Keratinocyte (primary cell): Measurements from ENCODE around the gene CCDC61. TPM values are rescaled to one million over a fixed set of nuclear protein-coding genes. Genes with fewer than 3 reads are reported as not detected.

Experiments
- DNase-seq: peaks from one replicate; pipeline ENCODE4 v3.0.0-alpha.2; 2011; ENCODE audit warnings: low read depth, missing footprints, low spot score
- FAIRE-seq: peaks from 2 replicates; lab custom pipeline; 2011; peaks lifted over from hg19 to GRCh38; lab: Jason Lieb, UNC
- H2AFZ ChIP-seq: 2 replicates; pipeline ENCODE4 v1.6.0; 2012; ENCODE audit warnings: low read length, control low read depth, inconsistent platforms; ENCODE audit not compliant: control insufficient read depth
- H3K27ac ChIP-seq: 2 replicates; pipeline ENCODE4 v1.5.1; 2011; ENCODE audit warnings: low read length; ENCODE audit not compliant: control insufficient read depth, insufficient read depth
- H3K27me3 ChIP-seq: 3 replicates; pipeline ENCODE4 v1.6.0; 2011; ENCODE audit warnings: low read length; ENCODE audit not compliant: control insufficient read depth, insufficient read depth; ENCODE audit errors: extremely low read depth
- H3K36me3 ChIP-seq, 2 experiments: 2 replicates in 1 of 2; 3 replicates in 1 of 2; pipeline ENCODE4 v1.5.1; 2011; ENCODE audit warnings: low read length in 2 of 2, mild to moderate bottlenecking in 1 of 2; ENCODE audit not compliant: control insufficient read depth in 2 of 2, insufficient read depth in 2 of 2; ENCODE audit errors: extremely low read depth in 1 of 2
- H3K4me1 ChIP-seq: 3 replicates; pipeline ENCODE4 v1.5.1; 2011; ENCODE audit warnings: low read length; ENCODE audit not compliant: control insufficient read depth, insufficient read depth; ENCODE audit errors: extremely low read depth
- H3K4me2 ChIP-seq: 3 replicates; pipeline ENCODE4 v1.6.0; 2011; ENCODE audit warnings: low read depth, low read length; ENCODE audit not compliant: control insufficient read depth, insufficient read depth; ENCODE audit errors: extremely low read depth
- H3K4me3 ChIP-seq, 3 experiments: fragments of 200-600 bp in 1 of 3; sonication (generic) in 1 of 3; 2 replicates in 2 of 3; 3 replicates in 1 of 3; pipeline ENCODE4 v1.5.1; 2011 to 2016; ENCODE audit warnings: low read length in 3 of 3, mild to moderate bottlenecking in 3 of 3, control low read depth in 2 of 3, inconsistent platforms in 1 of 3, low read depth in 1 of 3, mixed read lengths in 1 of 3, mixed run types in 1 of 3, moderate library complexity in 1 of 3; ENCODE audit not compliant: control insufficient read depth in 2 of 3, insufficient read depth in 2 of 3; ENCODE audit errors: extremely low read depth in 1 of 3
- H3K79me2 ChIP-seq: 2 replicates; pipeline ENCODE4 v1.6.0; 2012; ENCODE audit warnings: low read length; ENCODE audit not compliant: control insufficient read depth, insufficient read depth
- H3K9ac ChIP-seq: 3 replicates; pipeline ENCODE4 v1.6.0; 2011; ENCODE audit warnings: low read length; ENCODE audit not compliant: control insufficient read depth, insufficient read depth; ENCODE audit errors: extremely low read depth
- H3K9me1 ChIP-seq: 3 replicates; pipeline ENCODE4 v1.6.0; 2011; ENCODE audit warnings: low read length; ENCODE audit not compliant: control insufficient read depth, insufficient read depth; ENCODE audit errors: extremely low read depth
- H3K9me3 ChIP-seq: 2 replicates; pipeline ENCODE4 v1.5.1; 2012; ENCODE audit warnings: low read depth, low read length; ENCODE audit not compliant: control insufficient read depth
- H4K20me1 ChIP-seq: 3 replicates; pipeline ENCODE4 v1.6.0; 2011; ENCODE audit warnings: low read length; ENCODE audit not compliant: control insufficient read depth, insufficient read depth; ENCODE audit errors: extremely low read depth
- EZH2 ChIP-seq: IDR thresholded peaks from one replicate; pipeline ENCODE4 v1.6.1; 2012; ENCODE audit warnings: inconsistent platforms, mild to moderate bottlenecking, low read length, moderate library complexity
- dilution Hi-C: fragments of 300-500 bp; cut with MboI; formaldehyde crosslinking; loops from one replicate; pipeline ENCODE4 v1.7.0; 2020; ENCODE audit warnings: low sequenced_read_pairs; ENCODE audit not compliant: extremely low pct_ligation_motif_present
- polyA plus RNA-seq, 5 experiments: library from polyadenylated mRNA; depleted of rRNA in 3 of 5; stranded (reverse) in 3 of 5; stranded (forward) in 1 of 5; unstranded in 1 of 5; fragments of >200 nt; gene quantifications; 1 replicate in 1 of 5; 2 replicates in 3 of 5; 3 replicates in 1 of 5; pipeline versions ENCODE4 v1.2.1 to v1.2.3, GENCODE V29; 2011 to 2012; ENCODE audit warnings: missing spikeins in 2 of 5, low read depth in 1 of 5, low replicate concordance in 1 of 5
- TF ChIP-seq, protein P1 (sequence below), 3 experiments: IDR thresholded peaks in 1 of 3; conservative IDR thresholded peaks in 1 of 3; optimal IDR thresholded peaks in 1 of 3; 2 replicates in 2 of 3; 3 replicates in 1 of 3; pipeline versions ENCODE3 to v1.5.1; 2011; ENCODE audit warnings: low read length in 3 of 3, mild to moderate bottlenecking in 3 of 3, moderate library complexity in 2 of 3, control low read depth in 1 of 3, inconsistent platforms in 1 of 3; ENCODE audit not compliant: insufficient read depth in 2 of 3; ENCODE audit errors: extremely low read depth in 1 of 3

CCDC61 gene
- polyA plus RNA-seq, 1 donor (not counting 4 experiments of a cell fraction or from before 2014, with no cell fraction given), result 5.8 TPM

DNA sequence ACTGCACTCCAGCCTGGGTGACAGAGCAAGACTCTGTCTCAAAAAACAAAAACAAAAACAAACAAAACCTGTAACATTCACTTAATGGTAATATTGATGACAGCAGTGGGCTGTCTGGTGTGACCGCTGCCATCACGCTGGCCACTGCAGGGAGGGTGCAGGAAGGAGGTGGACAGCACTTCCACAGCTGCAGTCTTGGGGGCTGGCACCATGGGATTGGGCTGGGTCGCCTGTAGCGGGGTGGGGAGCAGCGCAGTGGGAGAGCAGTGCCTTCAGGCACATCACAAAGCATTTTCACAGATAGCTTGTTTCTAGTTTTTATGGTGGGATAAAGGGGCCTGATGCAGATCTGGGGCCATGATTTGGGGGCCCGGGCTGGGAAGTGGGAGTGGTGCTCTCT is 40.3 kb downstream of the CCDC61 start:
- H3K4me2 ChIP-seq, result no peak overlapping the region

DNA sequence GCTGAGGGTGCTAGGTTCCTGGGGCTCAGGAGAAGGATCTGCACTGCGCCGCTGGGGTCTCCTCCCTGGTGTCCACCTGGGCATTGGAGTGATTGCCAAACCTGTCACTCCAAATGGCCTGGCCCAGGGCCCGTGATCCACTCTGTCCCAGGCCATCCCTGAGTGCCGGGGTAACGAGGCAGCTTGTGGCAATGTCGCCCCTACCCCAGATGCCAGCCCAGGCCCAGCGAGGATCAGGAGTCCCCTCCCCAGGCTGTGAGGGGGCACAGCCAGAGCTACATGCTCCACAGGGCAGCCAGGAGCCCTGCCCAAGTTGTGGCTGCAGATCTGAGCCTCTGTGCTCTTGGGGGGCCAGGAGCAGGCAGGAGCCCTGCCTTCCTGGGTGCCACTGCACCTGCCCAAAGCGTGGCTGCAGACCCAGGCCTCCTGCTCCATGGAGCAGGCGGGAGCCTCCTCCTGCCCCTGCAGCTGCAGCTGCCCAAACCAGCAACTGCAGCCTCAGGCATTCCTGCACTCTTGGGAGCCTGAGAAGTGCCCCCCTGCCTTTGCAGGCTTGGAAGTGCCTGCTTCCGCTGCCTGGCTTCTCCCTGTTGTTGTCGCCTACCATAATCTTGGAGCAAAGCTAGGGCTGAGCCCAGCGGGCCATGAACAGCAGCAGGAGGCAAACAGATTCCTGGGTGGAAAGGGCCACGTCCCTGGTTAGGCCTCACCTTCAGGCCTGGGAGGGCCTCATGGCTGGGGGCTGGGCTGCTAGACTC is 40.9 kb downstream of the CCDC61 start:
- FAIRE-seq (no peak), DNase-seq (no peak)
- Histone ChIP-seq H3K9me3 (peaks cover 3% of the 10 kb centered on the region), H3K9me1 (peaks cover 5% of the 10 kb centered on the region), H3K36me3 (peaks cover 0 to 1% of the 10 kb centered on the region in 2 experiments), H4K20me1 (no peaks in the 10 kb centered on the region), H3K4me3 (no peak overlapping the region), H3K9ac (no peak overlapping the region), H3K27ac (no peak overlapping the region), H3K4me2 (no peak overlapping the region), H3K4me1 (peaks cover 8% of the 10 kb centered on the region), H3K27me3 (peaks cover 49% of the 10 kb centered on the region), H2AFZ (no peak overlapping the region), H3K79me2 (no peaks in the 10 kb centered on the region)
- TF ChIP-seq EZH2, result no peak
- TF ChIP-seq, protein P1, sequence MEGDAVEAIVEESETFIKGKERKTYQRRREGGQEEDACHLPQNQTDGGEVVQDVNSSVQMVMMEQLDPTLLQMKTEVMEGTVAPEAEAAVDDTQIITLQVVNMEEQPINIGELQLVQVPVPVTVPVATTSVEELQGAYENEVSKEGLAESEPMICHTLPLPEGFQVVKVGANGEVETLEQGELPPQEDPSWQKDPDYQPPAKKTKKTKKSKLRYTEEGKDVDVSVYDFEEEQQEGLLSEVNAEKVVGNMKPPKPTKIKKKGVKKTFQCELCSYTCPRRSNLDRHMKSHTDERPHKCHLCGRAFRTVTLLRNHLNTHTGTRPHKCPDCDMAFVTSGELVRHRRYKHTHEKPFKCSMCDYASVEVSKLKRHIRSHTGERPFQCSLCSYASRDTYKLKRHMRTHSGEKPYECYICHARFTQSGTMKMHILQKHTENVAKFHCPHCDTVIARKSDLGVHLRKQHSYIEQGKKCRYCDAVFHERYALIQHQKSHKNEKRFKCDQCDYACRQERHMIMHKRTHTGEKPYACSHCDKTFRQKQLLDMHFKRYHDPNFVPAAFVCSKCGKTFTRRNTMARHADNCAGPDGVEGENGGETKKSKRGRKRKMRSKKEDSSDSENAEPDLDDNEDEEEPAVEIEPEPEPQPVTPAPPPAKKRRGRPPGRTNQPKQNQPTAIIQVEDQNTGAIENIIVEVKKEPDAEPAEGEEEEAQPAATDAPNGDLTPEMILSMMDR (optimal IDR thresholded peaks at IDR 0.05 in 1 of 3, IDR thresholded peaks at IDR 0.05 in 1 of 3, conservative IDR thresholded peaks at IDR 0.05 in 1 of 3; ENCODE audit: extremely low read depth in 1 of 3, insufficient read depth in 2 of 3, low read length in 3 of 3), result no peak
- dilution Hi-C loops, result no loop called here

More for the DNA sequence above, 40.3 kb downstream of the CCDC61 start:
- H3K4me1 ChIP-seq, result peaks cover 2% of the 10 kb centered on the region
- H3K79me2 ChIP-seq, result no peaks in the 10 kb centered on the region
- no peak overlapping the region for H3K9ac ChIP-seq
- H3K27me3 ChIP-seq, result peaks cover 47% of the 10 kb centered on the region
- DNase-seq (no peak), FAIRE-seq (no peak)
- no peak for TF ChIP-seq EZH2
- TF ChIP-seq, protein P1 (optimal IDR thresholded peaks at IDR 0.05 in 1 of 3, IDR thresholded peaks at IDR 0.05 in 1 of 3, conservative IDR thresholded peaks at IDR 0.05 in 1 of 3; ENCODE audit: extremely low read depth in 1 of 3, insufficient read depth in 2 of 3, low read length in 3 of 3), result no peak
- no peaks in the 10 kb centered on the region for H4K20me1 ChIP-seq
- H3K9me3 ChIP-seq, result peaks cover 3% of the 10 kb centered on the region
- H3K27ac ChIP-seq, result no peak overlapping the region
- peaks cover 5% of the 10 kb centered on the region for H3K9me1 ChIP-seq
- dilution Hi-C loops, result no loop called here
- peaks cover 0 to 1% of the 10 kb centered on the region in 2 experiments for H3K36me3 ChIP-seq
- H3K4me3 ChIP-seq, result no peak overlapping the region
- no peak overlapping the region for H2AFZ ChIP-seq
